Prostate gland (tissue), 2 donors: ENCODE data around the gene GNL3. TPM values are rescaled to one million over a fixed set of nuclear protein-coding genes. Genes with fewer than 3 reads are reported as not detected.
"Not testable (repeated sequence)": the region's sequence is repeated elsewhere in the genome, so short reads cannot be mapped to it uniquely, and the experiment has no call there.

Experiments used
- DNase-seq: peaks from one replicate; pipeline ENCODE4 v3.0.0-alpha.2; 2019; ENCODE audit warnings: low spot score
- H3K27ac ChIP-seq, 2 donors: fragments of 200-600 bp; sonication (generic); 2 replicates each; pipeline ENCODE4 v1.5.1; 2017 to 2019
- H3K27me3 ChIP-seq: fragments of 200-600 bp; sonication (generic); replicated peaks from 2 replicates; pipeline ENCODE4 v1.5.1; 2019; ENCODE audit not compliant: insufficient read depth
- H3K36me3 ChIP-seq, 2 donors: fragments of 200-600 bp; sonication (generic); 1 replicate in 1 of 2; 2 replicates in 1 of 2; pipeline versions ENCODE4 v1.5.1 to v1.8.1; 2017 to 2019
- H3K4me1 ChIP-seq: fragments of 200-600 bp; sonication (generic); replicated peaks from 2 replicates; pipeline ENCODE4 v1.5.1; 2019
- H3K4me3 ChIP-seq, 2 donors: fragments of 200-600 bp; sonication (generic); 2 replicates each; pipeline ENCODE4 v1.5.1; 2017 to 2019
- H3K9me3 ChIP-seq: fragments of 200-600 bp; sonication (generic); 2 replicates; pipeline ENCODE4 v1.5.1; 2017
- POLR2A ChIP-seq: fragments of 450-650 bp; IDR thresholded peaks from one replicate; pipeline ENCODE4 v1.6.1; 2016; ENCODE audit warnings: antibody characterized with exemption, mild to moderate bottlenecking
- POLR2AphosphoS5 ChIP-seq: sonication (generic); formaldehyde crosslinking; IDR thresholded peaks from one replicate; pipeline ENCODE4 v1.6.1; 2017; ENCODE audit warnings: antibody characterized with exemption
- WGBS: methylation state at CpG from one replicate; pipeline ENCODE4 v1.1.5; 2018; 5-methylcytosine and 5-hydroxymethylcytosine counted together
- intact Hi-C: fragments of 100-400 bp; cut with DNase I; formaldehyde crosslinking; loops from one replicate; pipeline ENCODE4 v1.14.2; 2022
- total RNA-seq, 2 donors: library from RNA; depleted of rRNA; stranded (reverse); fragments of >200 nt; gene quantifications; one replicate each; pipeline ENCODE4 v1.1.0, GENCODE V29; 2016
- TF ChIP-seq, protein P1 (sequence below), 4 experiments: fragments of 200-600 bp in 2 of 4; fragments of 450-650 bp in 2 of 4; sonication (generic) in 2 of 4; IDR thresholded peaks; 1 replicate in 3 of 4; 2 replicates in 1 of 4; pipeline ENCODE4 v1.5.1; 2016 to 2019; ENCODE audit warnings: antibody characterized with exemption in 4 of 4, mild to moderate bottlenecking in 2 of 4, moderate library complexity in 2 of 4

Gene GNL3
- total RNA-seq, 2 donors from 2014 or later: 50.7 to 116 TPM

DNA sequence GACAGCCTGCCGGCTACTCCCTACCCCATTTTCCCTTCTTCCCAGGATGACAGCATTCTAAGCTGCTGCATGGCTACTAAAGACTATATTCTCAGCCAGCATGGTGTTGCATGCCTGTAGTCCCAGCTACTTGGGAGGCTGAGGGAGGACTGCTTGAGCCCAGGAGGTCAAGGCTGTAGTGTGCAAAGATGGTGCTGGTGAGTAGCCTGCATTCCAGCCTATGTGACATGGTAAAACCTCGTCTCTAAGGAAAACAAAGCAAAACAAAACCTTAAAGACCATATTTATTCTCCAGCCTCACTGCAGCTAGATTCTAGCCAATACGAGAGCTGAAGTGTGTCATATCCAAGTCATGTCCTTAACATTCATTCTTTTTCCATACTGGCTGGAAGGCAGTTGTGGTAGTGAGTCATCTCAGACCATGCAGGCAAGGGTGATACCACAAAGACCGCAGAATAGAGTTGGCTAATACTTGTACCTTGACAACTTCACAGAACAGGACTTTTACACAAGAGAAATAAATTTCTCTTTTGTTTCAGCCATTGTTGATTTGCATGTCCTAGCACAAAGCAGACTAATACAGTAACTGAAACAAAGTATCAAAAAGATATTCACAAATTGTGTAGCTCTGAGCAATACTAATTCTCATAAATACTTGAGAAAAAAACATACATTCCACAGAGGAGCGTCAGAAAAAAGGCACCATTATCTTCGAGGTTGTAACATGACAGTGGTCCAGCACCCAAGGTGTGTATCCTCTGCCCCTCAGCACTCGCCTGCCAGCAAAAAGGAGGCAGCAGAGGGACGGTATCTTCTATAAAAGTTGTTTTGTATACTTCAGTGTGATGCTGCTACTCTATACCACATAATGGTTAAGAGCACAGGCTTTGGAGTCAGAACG is 15.0 kb upstream of the GNL3 start:
- no peaks in the 10 kb centered on the region for H3K4me1 ChIP-seq
- TF ChIP-seq POLR2AphosphoS5: no peak
- no peak for TF ChIP-seq POLR2A
- TF ChIP-seq, protein P1, sequence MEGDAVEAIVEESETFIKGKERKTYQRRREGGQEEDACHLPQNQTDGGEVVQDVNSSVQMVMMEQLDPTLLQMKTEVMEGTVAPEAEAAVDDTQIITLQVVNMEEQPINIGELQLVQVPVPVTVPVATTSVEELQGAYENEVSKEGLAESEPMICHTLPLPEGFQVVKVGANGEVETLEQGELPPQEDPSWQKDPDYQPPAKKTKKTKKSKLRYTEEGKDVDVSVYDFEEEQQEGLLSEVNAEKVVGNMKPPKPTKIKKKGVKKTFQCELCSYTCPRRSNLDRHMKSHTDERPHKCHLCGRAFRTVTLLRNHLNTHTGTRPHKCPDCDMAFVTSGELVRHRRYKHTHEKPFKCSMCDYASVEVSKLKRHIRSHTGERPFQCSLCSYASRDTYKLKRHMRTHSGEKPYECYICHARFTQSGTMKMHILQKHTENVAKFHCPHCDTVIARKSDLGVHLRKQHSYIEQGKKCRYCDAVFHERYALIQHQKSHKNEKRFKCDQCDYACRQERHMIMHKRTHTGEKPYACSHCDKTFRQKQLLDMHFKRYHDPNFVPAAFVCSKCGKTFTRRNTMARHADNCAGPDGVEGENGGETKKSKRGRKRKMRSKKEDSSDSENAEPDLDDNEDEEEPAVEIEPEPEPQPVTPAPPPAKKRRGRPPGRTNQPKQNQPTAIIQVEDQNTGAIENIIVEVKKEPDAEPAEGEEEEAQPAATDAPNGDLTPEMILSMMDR (IDR thresholded peaks at IDR 0.05): no peak
- H3K36me3 ChIP-seq: peaks cover 0 to 2% of the 10 kb centered on the region in 2 donors
- no peak for DNase-seq
- 73% methylated on average over 9 of the region's 9 CpGs for WGBS
- H3K9me3 ChIP-seq: no peaks in the 10 kb centered on the region
- H3K4me3 ChIP-seq: no peak overlapping the region
- intact Hi-C loops: no loop called here
- no peaks in the 10 kb centered on the region for H3K27me3 ChIP-seq
- H3K27ac ChIP-seq: no peak overlapping the region

- Histone ChIP-seq H3K27ac (no peak overlapping the region), H3K9me3 (no peaks in the 10 kb centered on the region), H3K4me3 (no peak overlapping the region), H3K36me3 (peaks cover 0 to 2% of the 10 kb centered on the region in 2 donors), H3K27me3 (no peaks in the 10 kb centered on the region), H3K4me1 (no peaks in the 10 kb centered on the region)
- DNase-seq: no peak
- TF ChIP-seq POLR2A (no peak), POLR2AphosphoS5 (no peak)
- TF ChIP-seq, protein P1 (IDR thresholded peaks at IDR 0.05): no peak
- 61% methylated on average over 1 of the region's 1 CpG for WGBS
- intact Hi-C loops: no loop called here
These were observed 14.2 kb upstream of the GNL3 start for GRCh38 chr3:52671676-52672075.

DNA sequence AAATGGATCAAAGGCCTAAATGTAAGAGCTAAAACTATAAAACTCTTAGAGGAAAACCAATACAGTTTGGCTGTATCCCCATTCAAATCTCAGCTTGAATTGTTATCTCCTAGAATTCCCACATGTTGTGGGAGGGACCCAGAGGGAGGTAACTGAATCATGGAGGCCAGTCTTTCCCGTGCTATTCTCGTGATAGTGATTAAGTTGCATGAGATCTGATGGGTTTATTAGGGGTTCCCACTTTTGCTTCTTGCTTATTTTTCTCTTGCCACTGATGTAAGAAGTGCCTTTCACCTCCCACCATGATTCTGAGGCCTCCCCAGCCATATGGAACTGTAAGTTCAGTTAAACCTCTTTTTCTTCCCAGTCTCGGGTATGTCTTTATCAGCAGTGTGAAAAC is 9.6 kb upstream of the GNL3 start:
- H3K27ac ChIP-seq, H3K36me3 ChIP-seq, DNase-seq, H3K9me3 ChIP-seq, H3K4me3 ChIP-seq, intact Hi-C loops, H3K27me3 ChIP-seq, H3K4me1 ChIP-seq: not testable (repeated sequence)
- 86% methylated on average over 3 of the region's 3 CpGs for whole genome bisulfite sequencing

- TF ChIP-seq, protein P1 (IDR thresholded peaks at IDR 0.05): no peak
- no peak for TF ChIP-seq POLR2AphosphoS5
- TF ChIP-seq POLR2A: no peak
- H3K4me1 ChIP-seq: no peaks in the 10 kb centered on the region
- DNase-seq: no peak
- H3K27ac ChIP-seq: no peak overlapping the region
- H3K27me3 ChIP-seq: no peaks in the 10 kb centered on the region
- no peak overlapping the region for H3K4me3 ChIP-seq
- intact Hi-C loops: no loop called here
- peaks cover 2 to 6% of the 10 kb centered on the region in 2 donors for H3K36me3 ChIP-seq
- H3K9me3 ChIP-seq: no peaks in the 10 kb centered on the region
- 95% methylated on average over 6 of the region's 6 CpGs for WGBS
These were observed 7.3 kb upstream of the GNL3 start for GRCh38 chr3:52678265-52679198.

DNA sequence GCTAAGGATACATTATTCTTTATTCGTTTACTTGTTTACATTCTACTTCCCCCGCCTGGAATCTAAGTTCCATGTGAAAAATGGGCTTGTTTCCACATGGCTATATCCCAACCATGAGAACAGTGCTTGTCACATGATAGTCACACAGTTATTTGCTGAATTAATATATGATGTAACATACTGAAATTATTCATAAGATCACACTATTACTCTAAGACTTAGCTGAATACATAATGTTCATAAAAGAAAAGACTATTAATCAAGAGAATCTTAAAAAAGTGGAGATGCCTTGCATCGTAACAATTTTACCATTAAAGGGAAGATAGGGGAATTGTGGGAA is 6.7 kb upstream of the GNL3 start:
- H3K4me1 ChIP-seq: no peaks in the 10 kb centered on the region
- H3K4me3 ChIP-seq: no peak overlapping the region
- H3K27me3 ChIP-seq: no peaks in the 10 kb centered on the region
- H3K9me3 ChIP-seq: no peaks in the 10 kb centered on the region
- TF ChIP-seq, protein P1 (IDR thresholded peaks at IDR 0.05): no peak
- peaks cover 2 to 6% of the 10 kb centered on the region in 2 donors for H3K36me3 ChIP-seq
- no peak overlapping the region for H3K27ac ChIP-seq
- WGBS: 76% methylated on average over 3 of the region's 3 CpGs
- intact Hi-C loops: no loop called here
- DNase-seq: no peak
